Ectodermal cell (in vitro differentiated cells): ENCODE data around the gene TRH. TPM values are rescaled to one million over a fixed set of nuclear protein-coding genes. Genes with fewer than 3 reads are reported as not detected.

Experiments used
- H3K27ac ChIP-seq: 2 replicates; pipeline ENCODE4 v1.7.0; 2013; ENCODE audit warnings: mild to moderate bottlenecking, low read depth, low read length; ENCODE audit not compliant: insufficient read depth, poor library complexity, severe bottlenecking
- H3K27me3 ChIP-seq: 2 replicates; pipeline ENCODE4 v1.7.0; 2013; ENCODE audit warnings: mild to moderate bottlenecking, low read length; ENCODE audit not compliant: insufficient read depth, control insufficient read depth, poor library complexity, severe bottlenecking
- H3K36me3 ChIP-seq: one replicate; pipeline ENCODE4 v1.7.0; 2013; ENCODE audit warnings: low read length; ENCODE audit not compliant: control insufficient read depth, insufficient read depth
- H3K4me1 ChIP-seq: one replicate; pipeline ENCODE4 v1.7.0; 2013; ENCODE audit warnings: low read length; ENCODE audit not compliant: control insufficient read depth, insufficient read depth
- H3K4me3 ChIP-seq: 2 replicates; pipeline ENCODE4 v1.7.0; 2013; ENCODE audit warnings: low read depth, low read length, control low read depth; ENCODE audit not compliant: insufficient read depth
- H3K9me3 ChIP-seq: 2 replicates; pipeline ENCODE4 v1.7.0; 2013; ENCODE audit warnings: mild to moderate bottlenecking, low read length, moderate library complexity; ENCODE audit not compliant: control insufficient read depth
- WGBS, 2 experiments: methylation state at CpG; one replicate each; pipeline ENCODE4 v1.1.7; 2013; ENCODE audit warnings: missing lambda C conversion rate in 2 of 2; 5-methylcytosine and 5-hydroxymethylcytosine counted together
- polyA plus RNA-seq, 4 experiments: library from polyadenylated mRNA; stranded (reverse); fragments of 50-300 nt; gene quantifications; one replicate each; pipeline ENCODE4 v1.2.3, GENCODE V29; 2013

TRH gene, protein sequence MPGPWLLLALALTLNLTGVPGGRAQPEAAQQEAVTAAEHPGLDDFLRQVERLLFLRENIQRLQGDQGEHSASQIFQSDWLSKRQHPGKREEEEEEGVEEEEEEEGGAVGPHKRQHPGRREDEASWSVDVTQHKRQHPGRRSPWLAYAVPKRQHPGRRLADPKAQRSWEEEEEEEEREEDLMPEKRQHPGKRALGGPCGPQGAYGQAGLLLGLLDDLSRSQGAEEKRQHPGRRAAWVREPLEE
- 0.33 TPM for polyA plus RNA-seq (2013, experiment 1 of 4)
- polyA plus RNA-seq (2013, experiment 2 of 4), result 0.39 TPM
- 0.21 TPM for polyA plus RNA-seq (2013, experiment 3 of 4)
- 0.45 TPM for polyA plus RNA-seq (2013, experiment 4 of 4)

DNA sequence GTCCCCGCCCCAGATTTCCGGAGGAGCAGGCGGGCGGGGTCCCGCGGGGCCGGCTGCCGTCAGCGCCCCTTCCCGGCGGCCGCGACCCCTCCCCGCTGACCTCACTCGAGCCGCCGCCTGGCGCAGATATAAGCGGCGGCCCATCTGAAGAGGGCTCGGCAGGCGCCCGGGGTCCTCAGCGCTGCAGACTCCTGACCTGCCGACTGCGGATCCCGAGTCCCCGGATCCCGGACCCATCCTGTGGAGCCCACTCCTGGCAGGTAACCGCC is at the start of gene TRH:
TRH (plus strand) TSS at position 157 of the 269 bp plus-strand sequence. CDS start 1,097 bp downstream, outside the sequence.
- H3K9me3 ChIP-seq, result no peaks in the 10 kb centered on the region
- WGBS, 2 experiments, result 0 to 1% methylated on average over 30 of the region's 30 CpGs
- H3K27me3 ChIP-seq, result peaks cover 96% of the 10 kb centered on the region
- H3K36me3 ChIP-seq, result no peaks in the 10 kb centered on the region
- H3K27ac ChIP-seq, result no peak within 1 kb of the TSS
- H3K4me3 ChIP-seq, result peak within 1 kb of the TSS; percentile 32
- peaks cover 11% of the 10 kb centered on the region for H3K4me1 ChIP-seq

DNA sequence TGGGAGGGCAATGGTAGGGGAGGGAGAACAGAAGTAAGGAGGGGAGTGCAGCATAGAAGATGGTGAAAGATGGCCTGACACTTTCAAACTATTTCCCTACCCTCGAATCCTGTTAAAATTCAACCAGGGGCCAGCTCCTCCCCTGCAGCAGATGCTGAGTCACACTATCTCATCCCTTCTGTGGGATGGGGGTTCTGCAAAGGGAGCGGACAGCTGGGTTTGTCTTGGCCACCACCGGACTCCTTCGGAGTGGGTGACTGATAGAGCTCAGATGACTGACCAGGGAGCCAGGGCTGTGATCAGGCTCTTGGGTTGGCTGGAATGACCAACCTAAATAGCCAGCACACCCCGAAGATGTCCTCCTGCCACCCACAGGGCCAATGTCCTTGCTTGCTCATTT is 47.4 kb upstream of the TRH start:
- no peaks in the 10 kb centered on the region for H3K27me3 ChIP-seq
- H3K4me3 ChIP-seq, result no peak overlapping the region
- peaks cover 2% of the 10 kb centered on the region for H3K9me3 ChIP-seq
- H3K4me1 ChIP-seq, result no peaks in the 10 kb centered on the region
- H3K36me3 ChIP-seq, result no peaks in the 10 kb centered on the region
- WGBS, 2 experiments, result 87 to 93% methylated on average over 5 of the region's 5 CpGs
- no peak overlapping the region for H3K27ac ChIP-seq

DNA sequence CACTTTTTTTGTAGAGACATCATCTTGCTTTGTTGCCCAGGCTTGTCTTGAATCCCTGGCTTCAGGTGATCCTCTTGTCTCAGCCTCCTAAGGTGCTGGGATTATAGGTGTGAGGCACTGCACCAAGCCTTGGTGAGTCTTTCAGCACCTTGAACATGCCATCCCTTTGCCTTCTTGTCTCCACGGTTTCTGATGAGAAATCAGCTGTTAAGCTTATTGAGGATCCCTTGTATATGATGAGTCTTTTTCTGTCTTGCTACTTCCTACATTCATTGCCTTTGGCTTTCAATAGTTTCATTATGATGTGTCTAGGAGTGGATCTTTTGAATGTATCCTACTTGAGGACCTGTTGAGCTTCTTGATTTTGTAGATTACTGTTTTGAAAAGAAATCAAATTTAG is 45.1 kb upstream of the TRH start:
- no peak overlapping the region for H3K27ac ChIP-seq
- peaks cover 3% of the 10 kb centered on the region for H3K27me3 ChIP-seq
- H3K4me1 ChIP-seq, result no peaks in the 10 kb centered on the region
- no peaks in the 10 kb centered on the region for H3K36me3 ChIP-seq
- WGBS, 2 experiments, result 92 to 94% methylated on average over 1 of the region's 1 CpG
- H3K9me3 ChIP-seq, result peaks cover 2% of the 10 kb centered on the region
- H3K4me3 ChIP-seq, result no peak overlapping the region

DNA sequence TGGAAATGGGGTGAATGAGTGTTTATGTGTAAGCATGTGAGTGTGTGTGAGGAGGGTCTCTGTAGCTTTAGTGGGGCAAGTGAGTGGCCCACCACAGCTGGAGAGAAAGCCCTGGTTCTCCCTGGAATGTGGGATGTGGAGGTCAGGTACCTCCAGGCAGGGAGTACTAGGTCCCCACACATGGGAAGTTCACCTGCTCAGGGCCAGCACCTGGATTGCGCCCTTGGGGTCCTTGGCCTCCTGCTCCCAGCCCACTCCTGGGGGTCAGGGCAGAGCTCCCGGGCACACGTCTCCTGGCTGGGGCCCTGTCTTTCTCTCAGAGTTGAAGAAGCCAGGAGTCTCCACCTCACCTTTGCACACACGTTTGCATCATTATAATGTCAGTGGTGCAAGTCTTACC is 41.0 kb upstream of the TRH start:
- H3K27me3 ChIP-seq, result peaks cover 3% of the 10 kb centered on the region
- no peaks in the 10 kb centered on the region for H3K36me3 ChIP-seq
- peaks cover 2% of the 10 kb centered on the region for H3K9me3 ChIP-seq
- no peaks in the 10 kb centered on the region for H3K4me1 ChIP-seq
- WGBS, 2 experiments, result 91 to 95% methylated on average over 4 of the region's 4 CpGs
- no peak overlapping the region for H3K27ac ChIP-seq
- no peak overlapping the region for H3K4me3 ChIP-seq

DNA sequence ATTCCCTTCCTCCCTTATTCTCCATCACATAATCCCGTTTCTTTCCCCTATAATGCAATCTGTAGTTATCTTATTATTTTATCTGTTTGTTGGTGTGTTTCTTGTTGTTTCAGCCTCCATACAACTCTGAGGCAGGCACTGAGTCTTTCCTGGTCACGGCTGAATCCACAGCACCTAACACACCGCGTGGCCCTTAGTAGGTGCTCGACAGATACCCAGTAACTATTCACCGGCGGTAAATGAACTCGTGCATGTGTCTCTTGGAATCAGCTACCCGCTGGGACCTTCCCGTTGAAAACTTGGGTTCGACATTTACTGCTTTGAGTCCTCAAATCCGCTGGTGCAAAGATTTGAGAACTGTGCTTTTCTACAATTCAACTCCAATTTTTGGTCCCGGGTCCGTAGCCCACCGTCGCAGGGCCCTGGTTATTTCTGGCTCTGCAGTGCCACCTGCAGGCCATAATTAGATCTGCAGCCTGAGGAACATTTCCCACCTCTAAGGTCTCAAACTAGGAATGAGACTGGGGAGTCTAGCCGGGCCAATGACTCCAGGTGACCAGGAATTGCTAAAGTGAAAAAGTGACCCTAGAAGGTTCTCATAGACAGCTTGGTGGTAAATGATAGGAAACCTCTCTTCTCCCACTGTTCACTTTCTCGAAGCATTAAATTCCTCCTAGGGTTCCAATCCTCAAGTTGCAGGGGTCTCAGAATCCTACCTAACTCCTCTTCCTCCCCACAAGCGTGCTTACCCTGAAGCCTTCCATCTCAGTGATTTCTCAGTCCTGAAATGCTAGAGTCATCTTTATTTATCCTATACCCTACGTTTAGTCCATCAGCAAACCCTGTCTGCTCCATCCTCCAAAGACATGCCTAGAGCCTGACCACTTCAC is 40.0 kb upstream of the TRH start:
- Histone ChIP-seq H3K4me1 (no peaks in the 10 kb centered on the region), H3K36me3 (no peaks in the 10 kb centered on the region), H3K4me3 (no peak overlapping the region), H3K9me3 (peaks cover 2% of the 10 kb centered on the region), H3K27ac (no peak overlapping the region), H3K27me3 (peaks cover 3% of the 10 kb centered on the region)
- 41 to 43% methylated on average over 19 to 20 of the region's 20 CpGs for WGBS, 2 experiments

DNA sequence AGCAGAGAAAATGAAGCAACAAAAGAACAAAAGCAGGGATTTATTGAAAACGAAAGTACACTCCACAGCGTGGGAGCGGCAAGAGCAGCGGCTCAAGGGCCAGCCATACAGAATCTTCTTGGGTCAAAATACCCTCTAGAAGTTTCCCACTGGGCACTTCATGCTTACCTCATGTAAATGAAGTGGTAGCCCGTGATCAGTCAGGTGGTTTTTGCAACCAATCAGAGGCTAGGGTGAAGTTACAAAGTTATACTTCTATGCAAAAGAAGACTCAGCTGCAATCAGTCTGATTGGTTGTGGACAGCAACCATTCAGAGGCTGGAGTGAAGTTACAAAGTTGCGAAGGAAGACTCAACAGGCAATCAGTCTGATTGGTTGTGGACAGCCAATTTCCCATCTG is 37.8 kb upstream of the TRH start:
- Histone ChIP-seq H3K27me3 (peaks cover 3% of the 10 kb centered on the region), H3K4me3 (no peak overlapping the region), H3K36me3 (no peaks in the 10 kb centered on the region), H3K4me1 (no peaks in the 10 kb centered on the region), H3K9me3 (no peaks in the 10 kb centered on the region), H3K27ac (peak overlapping the region; percentile 3)
- 79 to 80% methylated on average over 6 of the region's 6 CpGs for WGBS, 2 experiments

DNA sequence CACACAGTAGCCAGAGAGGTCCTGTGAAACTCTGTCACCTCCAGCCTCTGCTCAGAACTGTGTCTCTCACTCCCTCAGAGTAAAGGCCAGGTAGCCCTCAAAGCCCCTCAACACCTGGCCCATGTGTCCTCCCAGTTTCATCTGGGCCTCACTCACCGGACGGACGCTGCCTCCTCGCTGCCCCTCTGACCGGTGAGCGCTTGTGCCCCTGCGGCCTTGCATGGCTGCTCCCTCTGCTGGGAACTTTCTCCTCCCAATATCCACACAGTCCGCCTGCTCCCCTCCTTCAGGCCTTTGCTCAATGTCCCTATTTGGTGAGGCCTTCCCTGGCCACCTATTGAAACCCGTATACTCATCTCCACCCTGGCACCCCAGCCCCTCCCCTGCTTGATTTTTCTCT is 36.8 kb upstream of the TRH start:
- Histone ChIP-seq H3K9me3 (no peaks in the 10 kb centered on the region), H3K4me1 (no peaks in the 10 kb centered on the region), H3K4me3 (no peak overlapping the region), H3K27ac (no peak overlapping the region), H3K27me3 (peaks cover 3% of the 10 kb centered on the region), H3K36me3 (no peaks in the 10 kb centered on the region)
- whole genome bisulfite sequencing, 2 experiments, result 72 to 73% methylated on average over 9 of the region's 9 CpGs

DNA sequence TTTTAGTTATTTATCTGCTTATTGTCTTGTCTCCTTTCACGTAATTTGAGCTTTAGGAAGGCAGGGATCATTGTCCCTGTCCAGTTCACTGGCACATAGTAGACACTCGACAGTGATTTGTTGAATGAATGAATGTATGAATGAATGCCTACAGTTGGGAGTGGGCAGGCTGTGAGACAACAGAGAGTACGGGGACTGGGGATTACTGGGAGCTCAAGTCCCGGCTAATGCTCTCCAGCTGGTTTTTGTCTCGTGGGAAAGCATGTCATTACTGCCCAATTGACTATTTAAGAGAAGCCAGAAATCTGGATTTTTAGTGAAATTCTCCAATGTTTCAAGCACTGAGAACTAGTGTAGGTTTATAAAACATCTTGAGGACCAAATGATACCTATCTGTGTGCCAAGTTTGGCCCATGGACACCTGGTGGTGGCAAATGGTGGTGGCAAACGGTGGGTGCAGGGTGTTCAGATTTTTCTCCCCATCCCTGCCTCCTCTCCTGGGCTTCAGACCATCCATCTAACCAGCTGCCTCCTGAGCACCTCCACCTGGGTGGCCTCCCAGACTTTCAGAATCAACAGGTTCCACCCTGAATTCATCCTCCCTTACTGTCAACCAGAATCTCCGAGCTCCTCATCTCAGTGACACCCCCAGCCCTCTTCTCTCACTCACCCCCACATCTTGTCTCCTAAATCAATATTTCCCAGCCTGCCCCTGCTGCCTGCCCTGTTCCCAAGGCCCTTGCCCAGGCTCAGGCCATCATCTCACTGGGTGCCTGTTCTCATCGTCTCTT is 36.2 kb upstream of the TRH start:
- H3K4me1 ChIP-seq, result no peaks in the 10 kb centered on the region
- no peaks in the 10 kb centered on the region for H3K9me3 ChIP-seq
- H3K27me3 ChIP-seq, result peaks cover 3% of the 10 kb centered on the region
- no peaks in the 10 kb centered on the region for H3K36me3 ChIP-seq
- 75 to 78% methylated on average over 8 of the region's 8 CpGs for WGBS, 2 experiments
- no peak overlapping the region for H3K27ac ChIP-seq
- no peak overlapping the region for H3K4me3 ChIP-seq

DNA sequence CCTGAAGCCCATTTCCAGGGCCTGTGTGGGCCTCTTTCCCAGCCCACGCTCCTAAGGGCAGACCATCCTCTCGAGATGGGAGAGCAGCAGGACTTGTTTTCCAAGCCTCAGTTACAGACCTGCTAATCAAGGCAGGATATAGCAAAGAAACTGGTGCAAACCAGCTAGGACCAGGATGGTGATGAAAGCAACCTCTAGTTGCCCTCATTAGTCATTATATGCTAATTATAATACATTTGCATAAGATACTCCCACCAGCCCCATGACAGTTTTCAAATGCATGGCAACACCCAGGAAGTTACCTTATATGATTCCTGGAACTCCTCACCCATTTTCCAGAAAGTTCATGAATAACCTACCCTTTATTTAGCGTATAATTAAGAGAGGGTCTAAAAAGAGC is 34.4 kb upstream of the TRH start:
- Histone ChIP-seq H3K4me3 (no peak overlapping the region), H3K36me3 (no peaks in the 10 kb centered on the region), H3K4me1 (no peaks in the 10 kb centered on the region), H3K27ac (no peak overlapping the region), H3K27me3 (no peaks in the 10 kb centered on the region), H3K9me3 (no peaks in the 10 kb centered on the region)
- WGBS, 2 experiments, result 92 to 94% methylated on average over 3 of the region's 3 CpGs

DNA sequence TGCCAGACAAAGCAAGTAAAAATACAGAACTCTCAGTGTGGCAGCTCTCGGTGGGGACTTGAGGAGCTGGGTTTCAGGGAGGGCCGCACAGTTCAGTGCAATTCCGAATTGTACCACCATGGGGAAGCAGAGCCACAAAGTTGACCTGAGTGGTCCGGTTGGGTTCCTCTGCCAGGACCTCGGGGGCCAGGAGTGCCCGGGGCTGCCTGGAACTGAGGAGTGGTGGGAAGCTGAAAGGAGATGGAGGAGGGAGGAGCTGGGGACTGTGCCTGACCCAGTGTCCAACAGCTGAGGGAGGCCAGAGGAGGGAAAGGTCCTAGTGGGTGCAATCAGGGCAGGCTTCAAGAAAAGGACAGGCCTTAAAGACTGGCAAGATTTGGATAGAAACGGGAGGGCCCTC is 32.2 kb upstream of the TRH start:
- no peak overlapping the region for H3K4me3 ChIP-seq
- no peaks in the 10 kb centered on the region for H3K27me3 ChIP-seq
- H3K9me3 ChIP-seq, result no peaks in the 10 kb centered on the region
- H3K4me1 ChIP-seq, result no peaks in the 10 kb centered on the region
- H3K27ac ChIP-seq, result no peak overlapping the region
- H3K36me3 ChIP-seq, result no peaks in the 10 kb centered on the region
- 19 to 20% methylated on average over 7 of the region's 7 CpGs for WGBS, 2 experiments
